GM12878 (cell line): ENCODE data around the gene TNF. TPM values are rescaled to one million over a fixed set of nuclear protein-coding genes. Genes with fewer than 3 reads are reported as not detected.

Experiments
- ATAC-seq: fragments of 200-7000 bp; cut with Tn5 transposase; 3 replicates; pipeline ENCODE4 v1.9.1; 2020; ENCODE audit warnings: mild to moderate bottlenecking, moderate library complexity
- BruUV-seq: library from RNA; stranded (reverse); fragments of 400-500 nt; replicated peaks from 2 replicates; lab custom pipeline; 2021; lab: Mats Ljungman, UMichigan
- CTCF ChIA-PET: fragments of 300-600 bp; sonication (Branson Sonifier 250); formaldehyde crosslinking; extraction: SDS; loops from one replicate; lab custom pipeline; 2021; ENCODE audit warnings: inconsistent platforms; lab: Yijun Ruan, JAX
- POLR2A ChIA-PET: fragments of 350-600 bp; formaldehyde crosslinking; extraction: SDS; loops from one replicate; lab custom pipeline; 2021; ENCODE audit warnings: inconsistent platforms; lab: Charles Lee
- RAD21 ChIA-PET: fragments of 300-600 bp; sonication (Branson Sonifier 250); formaldehyde crosslinking; loops from one replicate; lab custom pipeline; 2023; ENCODE audit warnings: antibody characterized with exemption; ENCODE audit not compliant: unreplicated experiment; lab: Charles Lee
- SMC1A ChIA-PET: fragments of 300-600 bp; sonication (Branson Sonifier 250); formaldehyde crosslinking; loops from one replicate; lab custom pipeline; 2023; ENCODE audit not compliant: unreplicated experiment, uncharacterized antibody; lab: Charles Lee
- DNase-seq: peaks from one replicate; pipeline ENCODE4 v3.0.0-alpha.2; 2011; ENCODE audit warnings: low read depth, low spot score
- FAIRE-seq: peaks from 3 replicates; lab custom pipeline; 2011; peaks lifted over from hg19 to GRCh38; lab: Jason Lieb, UNC
- H2AFZ ChIP-seq: 2 replicates; pipeline ENCODE4 v1.6.0; 2011; ENCODE audit warnings: low read depth, low read length, control low read depth; ENCODE audit not compliant: control insufficient read depth
- H3K27ac ChIP-seq: 2 replicates; pipeline ENCODE4 v1.5.1; 2011; ENCODE audit warnings: control low read depth; ENCODE audit not compliant: control insufficient read depth, insufficient read depth
- H3K27me3 ChIP-seq, 2 experiments: replicated peaks in 1 of 2; 2 replicates each; pipeline versions ENCODE4 v1.6.0 to v1.6.1; 2011; ENCODE audit warnings: low read length in 1 of 2; ENCODE audit not compliant: control insufficient read depth in 2 of 2, insufficient read depth in 2 of 2
- H3K36me3 ChIP-seq, 2 experiments: 2 replicates each; pipeline ENCODE4 v1.5.1; 2011; ENCODE audit warnings: low read length in 1 of 2; ENCODE audit not compliant: control insufficient read depth in 2 of 2, insufficient read depth in 2 of 2
- H3K4me1 ChIP-seq: 2 replicates; pipeline ENCODE4 v1.6.1; 2011; ENCODE audit warnings: mild to moderate bottlenecking, low read length, moderate library complexity, mixed read lengths; ENCODE audit not compliant: control insufficient read depth, insufficient read depth
- H3K4me2 ChIP-seq: 2 replicates; pipeline ENCODE4 v1.6.0; 2011; ENCODE audit warnings: control low read depth; ENCODE audit not compliant: control insufficient read depth, insufficient read depth
- H3K4me3 ChIP-seq: fragments of 200-600 bp; sonication (generic); 2 replicates; pipeline ENCODE4 v1.5.1; 2016
- H3K79me2 ChIP-seq: 2 replicates; pipeline ENCODE4 v1.6.0; 2011; ENCODE audit warnings: low read length; ENCODE audit not compliant: control insufficient read depth, insufficient read depth
- H3K9ac ChIP-seq: 2 replicates; pipeline ENCODE4 v1.8.0; 2011; ENCODE audit warnings: low read length, control low read depth, mixed read lengths; ENCODE audit not compliant: control insufficient read depth, insufficient read depth
- H3K9me3 ChIP-seq: replicated peaks from 3 replicates; pipeline ENCODE4 v1.5.1; 2011; ENCODE audit warnings: mild to moderate bottlenecking, low read length; ENCODE audit not compliant: control insufficient read depth, insufficient read depth
- H4K20me1 ChIP-seq: 2 replicates; pipeline ENCODE4 v1.6.0; 2011; ENCODE audit not compliant: control insufficient read depth, insufficient read depth
- ATF7 ChIP-seq: fragments of 450-650 bp; IDR thresholded peaks from 2 replicates; pipeline ENCODE4 v1.6.1; 2016; ENCODE audit warnings: low read depth, mild to moderate bottlenecking
- BACH1 ChIP-seq: fragments of 450-650 bp; IDR thresholded peaks from 2 replicates; pipeline ENCODE4 v1.6.1; 2017; ENCODE audit warnings: mild to moderate bottlenecking, borderline replicate concordance
- BHLHE40 ChIP-seq, 2 experiments: fragments of 450-650 bp in 1 of 2; IDR thresholded peaks; 2 replicates each; pipeline ENCODE4 v1.6.1; 2011 to 2017; ENCODE audit warnings: low read depth in 2 of 2, borderline replicate concordance in 1 of 2, improper control_type of control experiment in 1 of 2, low read length in 1 of 2, mild to moderate bottlenecking in 1 of 2
- CEBPZ ChIP-seq: fragments of 150-350 bp; IDR thresholded peaks from 2 replicates; pipeline ENCODE4 v1.6.1; 2016; ENCODE audit warnings: low read depth, low read length
- ELK1 ChIP-seq: IDR thresholded peaks from 2 replicates; pipeline ENCODE4 v1.6.1; 2012; ENCODE audit warnings: low read depth, low read length, improper control_type of control experiment
- FOXM1 ChIP-seq: IDR thresholded peaks from 2 replicates; pipeline ENCODE4 v1.6.1; 2012; ENCODE audit warnings: low read depth, mild to moderate bottlenecking, inconsistent platforms, low read length, moderate library complexity
- IKZF2 ChIP-seq, 2 experiments: fragments of 450-650 bp; IDR thresholded peaks; 2 replicates each; pipeline ENCODE4 v1.6.1; 2017; ENCODE audit warnings: mild to moderate bottlenecking in 2 of 2, moderate library complexity in 2 of 2
- KDM1A ChIP-seq: fragments of 200-600 bp; sonication (generic); IDR thresholded peaks from 2 replicates; pipeline ENCODE4 v1.6.1; 2016; ENCODE audit warnings: borderline replicate concordance
- KLF5 ChIP-seq: fragments of 450-650 bp; IDR thresholded peaks from 2 replicates; pipeline ENCODE4 v1.6.1; 2014; ENCODE audit warnings: mild to moderate bottlenecking; ENCODE audit not compliant: partially characterized antibody
- MTA2 ChIP-seq: fragments of 450-650 bp; IDR thresholded peaks from 2 replicates; pipeline ENCODE4 v1.6.1; 2016; ENCODE audit warnings: low read depth, mild to moderate bottlenecking, moderate library complexity
- PAX8 ChIP-seq: fragments of 450-650 bp; IDR thresholded peaks from 2 replicates; pipeline ENCODE4 v1.6.1; 2017; ENCODE audit warnings: mild to moderate bottlenecking, moderate library complexity
- POLR2A ChIP-seq: IDR thresholded peaks from 2 replicates; pipeline ENCODE4 v1.6.1; 2011; ENCODE audit warnings: low read depth, mild to moderate bottlenecking, low read length
- SIX5 ChIP-seq: IDR thresholded peaks from 2 replicates; pipeline ENCODE4 v1.6.1; 2011; ENCODE audit warnings: mild to moderate bottlenecking, low read depth, low read length, moderate library complexity; ENCODE audit not compliant: severe bottlenecking
- TCF3 ChIP-seq: IDR thresholded peaks from 2 replicates; pipeline ENCODE4 v1.6.1; 2012; ENCODE audit warnings: low read depth, mild to moderate bottlenecking, low read length, borderline replicate concordance; ENCODE audit not compliant: insufficient read depth
- TCF7 ChIP-seq: IDR thresholded peaks from 2 replicates; pipeline ENCODE4 v1.6.1; 2014; ENCODE audit warnings: antibody characterized with exemption, borderline replicate concordance
- WRNIP1 ChIP-seq: IDR thresholded peaks from 2 replicates; pipeline ENCODE4 v1.6.1; 2011; ENCODE audit warnings: low read depth, low read length, improper control_type of control experiment, borderline replicate concordance
- ZBED1 ChIP-seq: IDR thresholded peaks from 2 replicates; pipeline ENCODE4 v1.6.1; 2016; ENCODE audit warnings: borderline replicate concordance
- ZNF207 ChIP-seq: fragments of 450-650 bp; IDR thresholded peaks from 2 replicates; pipeline ENCODE4 v1.6.1; 2014; ENCODE audit warnings: antibody characterized with exemption, mild to moderate bottlenecking, borderline replicate concordance
- WGBS: methylation state at CpG from one replicate; pipeline ENCODE4 v1.1.6; 2016; ENCODE audit warnings: low lambda C conversion rate; ENCODE audit not compliant: insufficient replicate concordance, insufficient coverage; ENCODE audit errors: missing lambda C conversion rate; 5-methylcytosine and 5-hydroxymethylcytosine counted together
- in situ Hi-C: fragments of 300-500 bp; cut with MboI; formaldehyde crosslinking; loops from 9 replicates; pipeline ENCODE4 v1.14.3; 2018; ENCODE audit warnings: mixed read lengths
- intact Hi-C: fragments of 100-400 bp; cut with micrococcal nuclease; formaldehyde crosslinking; loops from one replicate; pipeline ENCODE4 v1.14.2; 2022; ENCODE audit not compliant: unreplicated experiment
- polyA plus RNA-seq, 11 experiments: library from polyadenylated mRNA; depleted of rRNA in 4 of 11; unstranded in 6 of 11; stranded (reverse) in 5 of 11; fragments of >200 nt; fragmentation: Nextera tagmentation in 4 of 11; fragmentation: Illumina TruSeq in 1 of 11; extraction: Ambion mirVana in 4 of 11; extraction: Trizol in 1 of 11; gene quantifications; 1 replicate in 1 of 11; 2 replicates in 10 of 11; pipeline versions ENCODE4 v1.2.1 to v1.2.3, GENCODE V29; 2011 to 2016; ENCODE audit warnings: inconsistent platforms in 2 of 11, missing spikeins in 2 of 11, low read depth in 1 of 11
- total RNA-seq, 4 experiments: library from RNA; depleted of rRNA in 3 of 4; stranded (reverse); fragments of >200 nt in 3 of 4; fragmentation: Illumina TruSeq in 1 of 4; extraction: Trizol in 1 of 4; gene quantifications; 2 replicates each; pipeline versions ENCODE4 v1.2.1 to v1.2.3, GENCODE V29; 2013 to 2021
- TF ChIP-seq, protein P1 (sequence below): IDR thresholded peaks from 2 replicates; pipeline ENCODE4 v1.6.1; 2012; ENCODE audit warnings: low read depth, low read length, improper control_type of control experiment

The TNF gene
- total and polyA plus RNA-seq, 10 of the 15 experiments (the other 5 are each of a cell fraction or from before 2014, with no cell fraction given), result 18.0 to 94.8 (median 61.9) TPM

DNA sequence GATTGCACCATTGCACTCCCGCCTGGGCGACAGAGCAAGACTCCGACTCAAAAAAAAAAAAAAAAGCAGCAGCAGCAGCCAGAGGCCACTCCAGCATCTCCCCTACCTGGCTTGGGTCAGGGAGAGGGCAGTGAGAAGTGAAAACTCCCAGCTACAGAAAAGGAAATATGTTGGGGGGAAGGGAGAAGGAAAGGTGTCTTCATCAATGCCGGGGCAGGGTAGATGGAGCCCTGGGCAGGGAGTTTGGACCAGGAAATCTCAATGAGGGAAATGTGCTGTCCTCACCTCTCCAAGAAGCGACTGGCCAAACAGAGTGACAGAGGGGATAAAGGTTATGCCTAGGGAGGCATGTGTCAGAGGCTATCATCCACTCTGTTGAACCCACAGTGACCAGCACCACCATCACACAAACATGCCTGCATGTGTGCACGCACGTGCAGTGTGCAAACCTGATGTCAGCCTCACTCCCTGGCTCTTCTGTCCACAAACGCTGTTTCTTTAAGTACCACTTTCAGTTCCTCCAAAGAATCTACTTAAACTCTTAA, 38.8 kb downstream of the TNF start:
- ChIA-PET CTCF (interaction anchor here (1.5 to 10.5 kb wide), 3 partner anchors 15 to 124 kb away, joined by 3 to 95 read pairs (median 5); no protein-coding TSS in a partner anchor), RAD21 (interaction anchor here (0.7 to 3.8 kb wide), 5 partner anchors 16 to 124 kb away, joined by 3 to 27 read pairs (median 5); no protein-coding TSS in a partner anchor), SMC1A (interaction anchor here (0.8 to 9.6 kb wide), 3 partner anchors 16 to 63 kb away, joined by 3 to 78 read pairs (median 12); no protein-coding TSS in a partner anchor), POLR2A (interaction anchor here (0.8 to 3.4 kb wide), 5 partner anchors 16 to 125 kb away, joined by 3 to 19 read pairs (median 5); partner anchors contain the start of gene NCR3)
- Histone ChIP-seq H3K27me3 (no peaks in the 10 kb centered on the region), H4K20me1 (no peaks in the 10 kb centered on the region), H3K27ac (peak overlapping the region; percentile 93; the same call in 1 of the 2 replicates), H3K79me2 (peaks cover 9% of the 10 kb centered on the region), H3K9me3 (no peaks in the 10 kb centered on the region), H3K36me3 (no peaks in the 10 kb centered on the region), H2AFZ (peak overlapping the region; percentile 70), H3K9ac (no peak overlapping the region; the same call in 1 of the 2 replicates), H3K4me2 (peak overlapping the region; percentile 96; the same call in 1 of the 2 replicates), H3K4me1 (peaks cover 29% of the 10 kb centered on the region), H3K4me3 (peak overlapping the region; percentile 17; the same call in 1 of the 2 replicates)
- DNase-seq (peak; percentile 57), FAIRE-seq (peak; percentile 70), ATAC-seq (peak; percentile 89)
- intact Hi-C loops (no loop called here), in situ Hi-C loops (no loop called here)
- no TSS peak for BruUV-seq
- WGBS, result 27% methylated on average over 6 of the region's 8 CpGs
- TF ChIP-seq POLR2A (0 out of 2 replicates have a peak, but pooled peaks have one; percentile 40), IKZF2 (IDR thresholded peaks at IDR 0.05) (no peak), MTA2 (no peak), CEBPZ (no peak), ELK1 (no peak), TCF3 (no peak), TCF7 (no peak), BACH1 (no peak), PAX8 (no peak), ATF7 (peak; percentile 43; the same call in 1 of the 2 replicates), KLF5 (no peak), ZNF207 (no peak), ZBED1 (no peak), KDM1A (no peak), BHLHE40 (IDR thresholded peaks at IDR 0.05; ENCODE audit: borderline replicate concordance in 1 of 2, low read depth in 2 of 2, low read length in 1 of 2) (peak in 1 of 2 experiments; percentile 45; a peak in 1 of 4 replicates), SIX5 (no peak), WRNIP1 (no peak), FOXM1 (no peak)
- TF ChIP-seq, protein P1, sequence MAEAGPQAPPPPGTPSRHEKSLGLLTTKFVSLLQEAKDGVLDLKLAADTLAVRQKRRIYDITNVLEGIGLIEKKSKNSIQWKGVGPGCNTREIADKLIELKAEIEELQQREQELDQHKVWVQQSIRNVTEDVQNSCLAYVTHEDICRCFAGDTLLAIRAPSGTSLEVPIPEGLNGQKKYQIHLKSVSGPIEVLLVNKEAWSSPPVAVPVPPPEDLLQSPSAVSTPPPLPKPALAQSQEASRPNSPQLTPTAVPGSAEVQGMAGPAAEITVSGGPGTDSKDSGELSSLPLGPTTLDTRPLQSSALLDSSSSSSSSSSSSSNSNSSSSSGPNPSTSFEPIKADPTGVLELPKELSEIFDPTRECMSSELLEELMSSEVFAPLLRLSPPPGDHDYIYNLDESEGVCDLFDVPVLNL, result no peak
